Esophagus muscularis mucosa (tissue), 4 donors: Measurements from ENCODE around the gene AADACL4. TPM values are rescaled to one million over a fixed set of nuclear protein-coding genes. Genes with fewer than 3 reads are reported as not detected.

ENCODE experiments used
- DNase-seq: peaks from one replicate; pipeline ENCODE4 v3.0.0-alpha.2; 2017; ENCODE audit errors: extremely low spot score
- H3K27ac ChIP-seq, 4 donors: fragments of 200-600 bp; sonication (generic); replicated peaks in 1 of 4; 1 replicate in 3 of 4; 2 replicates in 1 of 4; pipeline ENCODE4 v1.5.1; 2016 to 2019; ENCODE audit warnings: mild to moderate bottlenecking in 1 of 4
- H3K27me3 ChIP-seq, 4 donors: fragments of 200-600 bp; sonication (generic); one replicate each; pipeline versions ENCODE4 v1.5.1 to v1.6.0; 2016 to 2019
- H3K36me3 ChIP-seq, 4 donors: fragments of 200-600 bp; sonication (generic); one replicate each; pipeline ENCODE4 v1.5.1; 2016 to 2019
- H3K4me1 ChIP-seq, 4 donors: fragments of 200-600 bp; sonication (generic); one replicate each; pipeline ENCODE4 v1.5.1; 2016 to 2019
- H3K4me3 ChIP-seq, 4 donors: fragments of 200-600 bp; sonication (generic); 1 replicate in 2 of 4; 2 replicates in 2 of 4; pipeline ENCODE4 v1.5.1; 2016 to 2019; ENCODE audit warnings: mild to moderate bottlenecking in 4 of 4, moderate library complexity in 1 of 4
- H3K9me3 ChIP-seq, 4 donors: fragments of 200-600 bp; sonication (generic); 1 replicate in 3 of 4; 2 replicates in 1 of 4; pipeline ENCODE4 v1.5.1; 2016 to 2019
- CTCF ChIP-seq, 3 experiments: fragments of 200-600 bp in 2 of 3; fragments of 450-650 bp in 1 of 3; sonication (generic) in 2 of 3; IDR thresholded peaks; one replicate each; pipeline ENCODE4 v1.5.1; 2017 to 2019; ENCODE audit warnings: antibody characterized with exemption in 3 of 3, mild to moderate bottlenecking in 2 of 3, moderate library complexity in 1 of 3
- EP300 ChIP-seq: sonication (generic); formaldehyde crosslinking; IDR thresholded peaks from one replicate; pipeline ENCODE4 v1.6.1; 2017; ENCODE audit warnings: antibody characterized with exemption
- POLR2A ChIP-seq: fragments of 450-650 bp; IDR thresholded peaks from one replicate; pipeline ENCODE4 v1.6.1; 2017; ENCODE audit warnings: antibody characterized with exemption, moderate library complexity, mild to moderate bottlenecking, low read depth
- POLR2AphosphoS5 ChIP-seq, 2 donors: sonication (generic); formaldehyde crosslinking; IDR thresholded peaks; one replicate each; pipeline ENCODE4 v1.6.1; 2017; ENCODE audit warnings: antibody characterized with exemption in 2 of 2
- WGBS: methylation state at CpG from one replicate; pipeline ENCODE4 v1.1.5; 2018; 5-methylcytosine and 5-hydroxymethylcytosine counted together
- intact Hi-C: fragments of 100-400 bp; cut with DNase I; formaldehyde crosslinking; loops from one replicate; pipeline ENCODE4 v1.15.1; 2023
- total RNA-seq, 4 donors: library from RNA; depleted of rRNA; stranded (reverse); fragments of >200 nt; gene quantifications; one replicate each; pipeline versions ENCODE4 v1.1.0 to v1.2.1, GENCODE V29; 2016

Gene AADACL4
- total RNA-seq, 4 donors from 2014 or later, result not detected

- Histone ChIP-seq H3K27ac (peak overlapping the region; percentile 91 to 98 (median 95)), H3K36me3 (peaks cover 3 to 31% (median 26%) of the 10 kb centered on the region in 4 donors), H3K4me1 (peaks cover 33 to 72% (median 70%) of the 10 kb centered on the region in 4 donors), H3K27me3 (no peaks in the 10 kb centered on the region), H3K4me3 (peak overlapping the region; percentile 71 to 97 (median 77)), H3K9me3 (no peaks in the 10 kb centered on the region)
- 15% methylated on average over 10 of the region's 12 CpGs for WGBS
- intact Hi-C loops, result loop anchor here (5.0 kb wide), 2 partner anchors 73 to 208 kb away; no protein-coding TSS in a partner anchor
- TF ChIP-seq EP300, result no peak
- TF ChIP-seq CTCF (IDR thresholded peaks at IDR 0.05), result no peak
- no peak for TF ChIP-seq POLR2A
- no peak for TF ChIP-seq POLR2AphosphoS5 (IDR thresholded peaks at IDR 0.05)
- DNase-seq, result no peak
Observed at GRCh38 chr1:12615159-12615864, 28.6 kb upstream of the AADACL4 start.

GRCh38 chr1:12615865-12616708 lies 27.8 kb upstream of the AADACL4 start:
- Histone ChIP-seq H3K27ac (peak overlapping the region; percentile 91 to 98 (median 95)), H3K4me3 (peak overlapping the region; percentile 71 to 97 (median 77)), H3K27me3 (no peaks in the 10 kb centered on the region), H3K36me3 (peaks cover 3 to 24% (median 21%) of the 10 kb centered on the region in 4 donors), H3K4me1 (peaks cover 36 to 72% (median 70%) of the 10 kb centered on the region in 4 donors), H3K9me3 (no peaks in the 10 kb centered on the region)
- TF ChIP-seq POLR2AphosphoS5 (IDR thresholded peaks at IDR 0.05) (peak; percentile 31 to 81), POLR2A (no peak)
- WGBS, result 2% methylated on average over 10 of the region's 17 CpGs
- intact Hi-C loops, result loop anchor here (2.0 to 5.0 kb wide), 3 partner anchors 15 to 209 kb away; no protein-coding TSS in a partner anchor
- DNase-seq, result no peak

- peaks cover 43 to 73% (median 70%) of the 10 kb centered on the region in 4 donors for H3K4me1 ChIP-seq
- peaks cover 3 to 17% (median 15%) of the 10 kb centered on the region in 4 donors for H3K36me3 ChIP-seq
- 3% methylated on average over 24 of the region's 53 CpGs for WGBS
- peak overlapping the region; percentile 71 to 97 (median 77) for H3K4me3 ChIP-seq
- H3K9me3 ChIP-seq, result no peaks in the 10 kb centered on the region
- DNase-seq, result no peak
- intact Hi-C loops, result loop anchor here (2.0 to 5.0 kb wide), 3 partner anchors 16 to 210 kb away; no protein-coding TSS in a partner anchor
- H3K27me3 ChIP-seq, result no peaks in the 10 kb centered on the region
- H3K27ac ChIP-seq, result peak overlapping the region; percentile 91 to 98 (median 95)
- no peak for TF ChIP-seq EP300
- TF ChIP-seq CTCF (IDR thresholded peaks at IDR 0.05), result no peak
- peak in 1 of 2 donors; percentile 29 for TF ChIP-seq POLR2AphosphoS5 (IDR thresholded peaks at IDR 0.05)
- no peak for TF ChIP-seq POLR2A
Observed at GRCh38 chr1:12616709-12617373, 27.0 kb upstream of the AADACL4 start.

- peak overlapping the region; percentile 71 to 97 (median 77) for H3K4me3 ChIP-seq
- H3K4me1 ChIP-seq, result peaks cover 47 to 73% (median 70%) of the 10 kb centered on the region in 4 donors
- H3K27me3 ChIP-seq, result no peaks in the 10 kb centered on the region
- DNase-seq, result no peak
- 0% methylated on average over 13 of the region's 13 CpGs for WGBS
- H3K36me3 ChIP-seq, result peaks cover 2 to 10% (median 8%) of the 10 kb centered on the region in 4 donors
- intact Hi-C loops, result loop anchor here (2.0 to 5.0 kb wide), 3 partner anchors 17 to 210 kb away; no protein-coding TSS in a partner anchor
- H3K27ac ChIP-seq, result peak overlapping the region; percentile 91 to 98 (median 95)
- TF ChIP-seq CTCF (IDR thresholded peaks at IDR 0.05) (no peak), POLR2A (no peak), POLR2AphosphoS5 (IDR thresholded peaks at IDR 0.05) (no peak), EP300 (no peak)
- no peaks in the 10 kb centered on the region for H3K9me3 ChIP-seq
Observed at GRCh38 chr1:12617511-12617900, 26.4 kb upstream of the AADACL4 start.
